ENCODE data around the gene PLXNA2. TPM values are rescaled to one million over a fixed set of nuclear protein-coding genes. Genes with fewer than 3 reads are reported as not detected.

The PLXNA2 gene
- total and polyA plus RNA-seq, 2 of the 4 experiments (the other 2 are of a cell fraction): 0.72 to 1.1 TPM

GRCh38 chr1:208154679-208155642 is 89.2 kb downstream of the PLXNA2 start:
- no peaks in the 10 kb centered on the region for H3K36me3 ChIP-seq (ENCODE audit: control insufficient read depth, insufficient read depth, low read length)
- H3K4ac ChIP-seq (ENCODE audit: low read depth, low read length): no peak overlapping the region
- no peak overlapping the region for H2BK120ac ChIP-seq (ENCODE audit: low read depth, low read length)
- no peak overlapping the region for H3K9ac ChIP-seq (ENCODE audit: low read depth, low read length)
- no peak overlapping the region for H3K4me2 ChIP-seq (ENCODE audit: low read depth, low read length)
- no peak overlapping the region for H3K14ac ChIP-seq (replicated peaks; ENCODE audit: low read depth, low read length)
- no peaks in the 10 kb centered on the region for H4K20me1 ChIP-seq (ENCODE audit: insufficient read depth, low read length)
- no TSS peak for BruUV-seq (replicated peaks)
- no peak overlapping the region for H4K91ac ChIP-seq (ENCODE audit: insufficient read depth, low read depth, low read length)
- in situ Hi-C loops (cut with MboI; ENCODE audit: low sequenced_read_pairs): no loop called here
- TF ChIP-seq POLR2A (IDR thresholded peaks at IDR 0.05; ENCODE audit: low read depth, low read length) (no peak), RAD21 (IDR thresholded peaks at IDR 0.05; ENCODE audit: low read length) (no peak), FOS (IDR thresholded peaks at IDR 0.05; ENCODE audit: low read depth, low read length) (no peak), ELK1 (IDR thresholded peaks at IDR 0.05; ENCODE audit: borderline replicate concordance, low read depth, low read length) (no peak)
- H3K27ac ChIP-seq (ENCODE audit: insufficient read depth, low read length): no peak overlapping the region
- ChIA-PET POLR2A (ENCODE audit: unreplicated experiment) (no interaction called here), CTCF (interaction anchor here (0.5 kb wide), 1 partner anchor 449 kb away, joined by 3 read pairs; no protein-coding TSS in a partner anchor)
- no peak for ATAC-seq (ENCODE audit: low read depth)
- H3K23ac ChIP-seq (ENCODE audit: low read depth, low read length): no peak overlapping the region
- no peaks in the 10 kb centered on the region for H3K79me1 ChIP-seq (ENCODE audit: low read depth in 1 of 2, low read length in 2 of 2)
- no peak overlapping the region for H2AK5ac ChIP-seq (ENCODE audit: low read depth, low read length)
- no peak overlapping the region for H2AK9ac ChIP-seq (replicated peaks; ENCODE audit: low read depth, low read length, poor library complexity)
- H2BK15ac ChIP-seq (ENCODE audit: low read depth, low read length): no peak overlapping the region
- no peak overlapping the region for H3K18ac ChIP-seq (ENCODE audit: low read depth, low read length)
- H2BK5ac ChIP-seq (ENCODE audit: low read depth, low read length, poor library complexity, severe bottlenecking): no peak overlapping the region
- no peak overlapping the region for H2AFZ ChIP-seq (replicated peaks; ENCODE audit: low read length, poor library complexity)
- H3K56ac ChIP-seq (ENCODE audit: extremely low read depth, insufficient read depth, low read length): no peak overlapping the region
- no peak overlapping the region for H4K5ac ChIP-seq (ENCODE audit: low read depth, low read length)
- H3K27me3 ChIP-seq (ENCODE audit: control insufficient read depth, insufficient read depth, low read length): no peaks in the 10 kb centered on the region
- intact Hi-C loops (cut with micrococcal nuclease): no loop called here
- no peak overlapping the region for H3K4me3 ChIP-seq (ENCODE audit: insufficient read depth, low read depth, low read length)
- no peak for DNase-seq
- dilution Hi-C loops (cut with HindIII; ENCODE audit: low sequenced_read_pairs, unreplicated experiment): no loop called here
- WGBS, 2 experiments (ENCODE audit: extremely low coverage in 2 of 2, insufficient read length in 1 of 2): 83% methylated on average over 4 of the region's 15 CpGs; no CpG with 5 or more reads in 1 of the 2 experiments
- H3K9me1 ChIP-seq (ENCODE audit: insufficient read depth, low read length): peaks cover 10% of the 10 kb centered on the region
- no peaks in the 10 kb centered on the region for H3K9me3 ChIP-seq (ENCODE audit: control insufficient read depth, insufficient read depth, low read length)
- peaks cover 3% of the 10 kb centered on the region for H3K4me1 ChIP-seq (ENCODE audit: control insufficient read depth, insufficient read depth, low read length)
- H2BK20ac ChIP-seq (ENCODE audit: low read depth, low read length): no peak overlapping the region
- H4K8ac ChIP-seq (ENCODE audit: low read depth in 2 of 2, low read length in 2 of 2): no peak overlapping the region
